Measurements from ENCODE around the gene MROH2A. TPM values are rescaled to one million over a fixed set of nuclear protein-coding genes. Genes with fewer than 3 reads are reported as not detected.

MROH2A gene
- total RNA-seq, 1 experiment from 2014 or later, result 0.33 TPM

- Mint-ChIP-seq H3K9me3 (ENCODE audit: low read depth, unreplicated experiment) (no peaks in the 10 kb centered on the region), H3K36me3 (ENCODE audit: insufficient read depth, unreplicated experiment) (peaks cover 2% of the 10 kb centered on the region), H3K27me3 (ENCODE audit: unreplicated experiment) (peaks cover 10% of the 10 kb centered on the region), H3K4me3 (ENCODE audit: low read depth, unreplicated experiment) (no peak overlapping the region), H3K27ac (ENCODE audit: unreplicated experiment) (no peak overlapping the region), H3K4me1 (ENCODE audit: low read depth, unreplicated experiment) (no peaks in the 10 kb centered on the region)
- no TSS peak for BruUV-seq (replicated peaks)
- no peak for DNase-seq
- intact Hi-C loops (cut with micrococcal nuclease; ENCODE audit: unreplicated experiment), result no loop called here
- no peak for TF ChIP-seq CTCF (IDR thresholded peaks at IDR 0.05; ENCODE audit: unreplicated experiment)
- CTCF ChIA-PET, result no interaction called here
Observed at GRCh38 chr2:233794128-233794658, 16.1 kb downstream of the MROH2A start.

GRCh38 chr2:233795735-233796171 is 17.6 kb downstream of the MROH2A start:
- Mint-ChIP-seq H3K4me3 (ENCODE audit: low read depth, unreplicated experiment) (no peak overlapping the region), H3K27me3 (ENCODE audit: unreplicated experiment) (peaks cover 2% of the 10 kb centered on the region), H3K9me3 (ENCODE audit: low read depth, unreplicated experiment) (no peaks in the 10 kb centered on the region), H3K36me3 (ENCODE audit: insufficient read depth, unreplicated experiment) (no peaks in the 10 kb centered on the region), H3K27ac (ENCODE audit: unreplicated experiment) (no peak overlapping the region), H3K4me1 (ENCODE audit: low read depth, unreplicated experiment) (peaks cover 7% of the 10 kb centered on the region)
- CTCF ChIA-PET, result interaction anchor here (0.7 kb wide), 1 partner anchor 85 kb away, joined by 6 read pairs; no protein-coding TSS in a partner anchor
- DNase-seq, result no peak
- intact Hi-C loops (cut with micrococcal nuclease; ENCODE audit: unreplicated experiment), result no loop called here
- BruUV-seq (replicated peaks), result no TSS peak
- TF ChIP-seq CTCF (IDR thresholded peaks at IDR 0.05; ENCODE audit: unreplicated experiment), result no peak

- TF ChIP-seq CTCF (IDR thresholded peaks at IDR 0.05; ENCODE audit: unreplicated experiment), result no peak
- Mint-ChIP-seq H3K9me3 (ENCODE audit: low read depth, unreplicated experiment) (no peaks in the 10 kb centered on the region), H3K27ac (ENCODE audit: unreplicated experiment) (no peak overlapping the region), H3K4me3 (ENCODE audit: low read depth, unreplicated experiment) (no peak overlapping the region), H3K36me3 (ENCODE audit: insufficient read depth, unreplicated experiment) (no peaks in the 10 kb centered on the region), H3K4me1 (ENCODE audit: low read depth, unreplicated experiment) (peaks cover 12% of the 10 kb centered on the region), H3K27me3 (ENCODE audit: unreplicated experiment) (no peaks in the 10 kb centered on the region)
- no TSS peak for BruUV-seq (replicated peaks)
- CTCF ChIA-PET, result interaction anchor here (0.7 kb wide), 1 partner anchor 84 kb away, joined by 6 read pairs; no protein-coding TSS in a partner anchor
- intact Hi-C loops (cut with micrococcal nuclease; ENCODE audit: unreplicated experiment), result no loop called here
- no peak for DNase-seq
Observed at GRCh38 chr2:233796254-233796653, 18.1 kb downstream of the MROH2A start.

GRCh38 chr2:233798335-233799086 is 20.4 kb downstream of the MROH2A start:
- H3K9me3 Mint-ChIP-seq (ENCODE audit: low read depth, unreplicated experiment), result no peaks in the 10 kb centered on the region
- CTCF ChIA-PET, result no interaction called here
- no peak for DNase-seq
- no peaks in the 10 kb centered on the region for H3K36me3 Mint-ChIP-seq (ENCODE audit: insufficient read depth, unreplicated experiment)
- peaks cover 14% of the 10 kb centered on the region for H3K4me1 Mint-ChIP-seq (ENCODE audit: low read depth, unreplicated experiment)
- BruUV-seq (replicated peaks), result no TSS peak
- H3K27me3 Mint-ChIP-seq (ENCODE audit: unreplicated experiment), result no peaks in the 10 kb centered on the region
- no peak overlapping the region for H3K27ac Mint-ChIP-seq (ENCODE audit: unreplicated experiment)
- intact Hi-C loops (cut with micrococcal nuclease; ENCODE audit: unreplicated experiment), result no loop called here
- no peak for TF ChIP-seq CTCF (IDR thresholded peaks at IDR 0.05; ENCODE audit: unreplicated experiment)
- H3K4me3 Mint-ChIP-seq (ENCODE audit: low read depth, unreplicated experiment), result no peak overlapping the region
